NT2/D1 (cell line): Measurements from ENCODE around the gene OSBPL6.

Source experiments
- DNase-seq: peaks from one replicate; pipeline ENCODE4 v3.0.0-alpha.2; 2011; ENCODE audit warnings: low read depth, low spot score
- H3K27me3 ChIP-seq: 2 replicates; pipeline ENCODE4 v1.6.0; 2011; ENCODE audit warnings: mild to moderate bottlenecking; ENCODE audit not compliant: insufficient read length, insufficient read depth
- H3K36me3 ChIP-seq: 2 replicates; pipeline ENCODE4 v1.6.1; 2011; ENCODE audit warnings: mild to moderate bottlenecking, low read length, mixed read lengths; ENCODE audit not compliant: insufficient read depth, insufficient read length
- H3K4me1 ChIP-seq: 2 replicates; pipeline ENCODE4 v1.5.1; 2011; ENCODE audit not compliant: insufficient read depth, insufficient read length
- H3K4me3 ChIP-seq: 2 replicates; pipeline ENCODE4 v1.5.1; 2011; ENCODE audit warnings: low read depth; ENCODE audit not compliant: insufficient read length
- H3K9ac ChIP-seq: 2 replicates; pipeline ENCODE4 v1.6.0; 2011; ENCODE audit warnings: low read depth; ENCODE audit not compliant: insufficient read length
- H3K9me3 ChIP-seq: 2 replicates; pipeline ENCODE4 v1.5.1; 2011; ENCODE audit warnings: mild to moderate bottlenecking, low read length; ENCODE audit not compliant: insufficient read depth
- SUZ12 ChIP-seq: IDR thresholded peaks from 2 replicates; pipeline ENCODE4 v1.6.1; 2011; ENCODE audit not compliant: insufficient read length, insufficient read depth; ENCODE audit errors: extremely low read depth
- YY1 ChIP-seq: IDR thresholded peaks from 2 replicates; pipeline ENCODE4 v1.6.1; 2011; ENCODE audit not compliant: insufficient read length, insufficient read depth
- ZNF274 ChIP-seq: IDR thresholded peaks from 2 replicates; pipeline ENCODE4 v1.6.1; 2011; ENCODE audit warnings: mild to moderate bottlenecking, low read depth, low read length

OSBPL6 gene

GRCh38 chr2:178291703-178292102 lies 97.4 kb downstream of the OSBPL6 start:
- Histone ChIP-seq H3K9ac (no peak overlapping the region), H3K9me3 (peaks cover 12% of the 10 kb centered on the region; the same call in 1 of the 2 replicates), H3K4me1 (no peaks in the 10 kb centered on the region), H3K27me3 (no peaks in the 10 kb centered on the region), H3K36me3 (no peaks in the 10 kb centered on the region), H3K4me3 (no peak overlapping the region)
- DNase-seq, result no peak
- TF ChIP-seq SUZ12 (no peak), YY1 (no peak), ZNF274 (no peak)

GRCh38 chr2:178292586-178292985 lies 98.3 kb downstream of the OSBPL6 start:
- DNase-seq, result no peak
- H3K9me3 ChIP-seq, result peaks cover 12% of the 10 kb centered on the region; the same call in 1 of the 2 replicates
- no peak overlapping the region for H3K4me3 ChIP-seq
- no peaks in the 10 kb centered on the region for H3K36me3 ChIP-seq
- no peaks in the 10 kb centered on the region for H3K27me3 ChIP-seq
- no peak for TF ChIP-seq ZNF274
- H3K4me1 ChIP-seq, result no peaks in the 10 kb centered on the region
- H3K9ac ChIP-seq, result no peak overlapping the region

GRCh38 chr2:178295115-178295514 lies 100.8 kb downstream of the OSBPL6 start:
- no peaks in the 10 kb centered on the region for H3K27me3 ChIP-seq
- H3K36me3 ChIP-seq, result no peaks in the 10 kb centered on the region
- H3K4me1 ChIP-seq, result no peaks in the 10 kb centered on the region
- no peak for TF ChIP-seq YY1
- TF ChIP-seq ZNF274, result no peak
- no peak for TF ChIP-seq SUZ12
- peaks cover 7% of the 10 kb centered on the region; the same call in 1 of the 2 replicates for H3K9me3 ChIP-seq
- no peak overlapping the region for H3K4me3 ChIP-seq
- DNase-seq, result no peak
- no peak overlapping the region for H3K9ac ChIP-seq

DNA sequence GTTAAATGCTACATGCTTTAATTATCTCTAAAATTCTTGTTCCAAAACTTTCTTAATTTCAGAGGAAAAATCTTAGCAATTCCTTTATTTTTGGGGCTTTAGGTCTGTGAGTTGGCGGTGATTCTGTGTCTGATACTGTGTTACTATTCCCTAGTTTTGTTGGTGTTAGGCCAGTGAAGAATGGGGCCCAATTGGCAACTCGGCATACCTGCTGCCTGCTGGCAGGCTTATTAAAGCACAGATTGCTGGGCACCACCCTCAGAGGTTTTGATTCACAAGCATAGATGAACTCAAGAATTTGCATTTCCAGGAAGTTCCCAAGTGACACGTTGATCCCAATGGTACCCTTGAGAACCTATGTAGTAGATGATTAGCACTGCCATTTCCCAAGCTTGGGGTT lies 101.6 kb downstream of the OSBPL6 start:
- Histone ChIP-seq H3K9ac (no peak overlapping the region), H3K4me3 (no peak overlapping the region), H3K4me1 (no peaks in the 10 kb centered on the region), H3K27me3 (no peaks in the 10 kb centered on the region), H3K9me3 (no peaks in the 10 kb centered on the region), H3K36me3 (no peaks in the 10 kb centered on the region)
- TF ChIP-seq ZNF274 (no peak), SUZ12 (no peak), YY1 (no peak)
- no peak for DNase-seq

DNA sequence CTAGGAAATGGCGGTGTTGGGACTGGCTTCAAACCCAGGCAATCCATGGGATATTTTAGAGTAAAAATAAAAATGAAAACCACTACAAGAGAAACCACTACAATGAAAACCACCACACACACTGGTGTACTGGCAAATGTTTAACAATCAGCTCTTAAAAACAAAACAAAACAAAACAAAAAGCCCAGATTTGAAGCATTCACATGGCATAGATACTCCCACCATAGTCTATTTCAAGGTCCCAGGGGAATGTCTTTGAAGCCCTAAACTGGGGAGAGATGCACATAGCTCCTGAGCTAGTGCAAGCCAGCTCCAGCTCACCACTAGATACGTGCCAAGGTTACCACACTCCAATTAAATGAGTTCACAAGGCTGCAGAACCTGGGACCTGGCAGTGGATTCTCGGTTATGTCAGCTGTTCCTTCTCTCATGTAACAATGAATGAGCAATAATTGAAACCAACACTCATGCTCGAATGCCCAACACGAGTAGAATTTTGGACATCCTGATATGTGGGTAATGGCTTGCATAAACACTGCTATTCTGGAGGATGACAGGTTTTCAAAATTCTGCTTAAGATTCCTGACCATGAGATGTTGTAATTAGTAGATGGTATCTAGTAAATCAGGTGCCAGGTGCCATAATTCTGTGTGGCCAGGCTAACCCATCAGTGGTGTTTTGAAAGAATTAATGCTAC lies 102.2 kb downstream of the OSBPL6 start:
- DNase-seq, result no peak
- H3K36me3 ChIP-seq, result no peaks in the 10 kb centered on the region
- H3K9me3 ChIP-seq, result no peaks in the 10 kb centered on the region
- no peaks in the 10 kb centered on the region for H3K27me3 ChIP-seq
- TF ChIP-seq ZNF274, result no peak
- no peak for TF ChIP-seq YY1
- no peak for TF ChIP-seq SUZ12
- H3K9ac ChIP-seq, result no peak overlapping the region
- no peak overlapping the region for H3K4me3 ChIP-seq
- peaks cover under 1% of the 10 kb centered on the region for H3K4me1 ChIP-seq

- Histone ChIP-seq H3K9me3 (no peaks in the 10 kb centered on the region), H3K4me1 (peaks cover 2% of the 10 kb centered on the region), H3K4me3 (no peak overlapping the region), H3K36me3 (no peaks in the 10 kb centered on the region), H3K27me3 (no peaks in the 10 kb centered on the region), H3K9ac (no peak overlapping the region)
- no peak for DNase-seq
- TF ChIP-seq YY1 (no peak), SUZ12 (no peak), ZNF274 (no peak)
Observed at GRCh38 chr2:178297091-178297411, 102.7 kb downstream of the OSBPL6 start.

DNA sequence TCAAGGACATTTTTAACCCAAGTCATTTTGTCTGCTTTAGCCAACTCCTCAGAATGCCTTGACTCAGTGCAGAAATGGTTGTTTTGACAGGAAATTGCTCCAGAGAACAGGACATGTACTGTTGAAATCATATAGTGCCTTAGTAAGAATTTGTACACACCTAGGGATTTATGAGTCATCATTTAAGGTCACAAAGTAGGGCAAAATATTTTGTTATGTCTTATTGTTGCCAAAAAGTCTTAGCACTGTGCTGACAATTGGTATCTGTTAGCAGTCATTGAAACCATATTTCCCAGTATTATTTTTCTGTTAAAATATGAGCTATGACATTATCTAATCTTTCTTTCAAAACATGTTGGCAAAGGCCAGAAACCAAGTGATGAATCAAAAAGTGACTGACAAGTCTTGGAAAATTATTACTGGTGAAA lies 104.5 kb downstream of the OSBPL6 start:
- Histone ChIP-seq H3K27me3 (no peaks in the 10 kb centered on the region), H3K36me3 (no peaks in the 10 kb centered on the region), H3K4me1 (peaks cover 2% of the 10 kb centered on the region), H3K9ac (no peak overlapping the region), H3K4me3 (no peak overlapping the region), H3K9me3 (no peaks in the 10 kb centered on the region)
- no peak for TF ChIP-seq SUZ12
- TF ChIP-seq ZNF274, result no peak
- TF ChIP-seq YY1, result no peak
- DNase-seq, result no peak
